Activated T-helper 2 cell treated with anti-CD3 and anti-CD28 coated beads, Interferon-gamma antibody, Interleukin-2, Interleukin-4, amounts not matched to agents 10 μg/mL and 5 μg/mL and 100 μg/mL, durations not matched to agents 14 hours and 24 hours and 36 hours (primary cell): ENCODE measurements around the gene GIT1. TPM values are rescaled to one million over a fixed set of nuclear protein-coding genes. Genes with fewer than 3 reads are reported as not detected.

Experiments
- total RNA-seq: library from RNA; stranded (reverse); gene quantifications from 2 replicates; pipeline ENCODE4 v1.2.3, GENCODE V29; 2022

Gene GIT1
- total RNA-seq, 1 donor from 2014 or later, result 72.4 TPM

Other genes starting within 250 kb of the GIT1 start
- 41.9 and 47.9 TPM in 2 replicates for gene TAOK1, start 199.3 kb downstream of the GIT1 start, total RNA-seq
- gene ABHD15, start 22.6 kb downstream of the GIT1 start, total RNA-seq, result 19.5 and 20.2 TPM in 2 replicates
- 78.2 and 84.8 TPM in 2 replicates for gene TP53I13, start 20.9 kb downstream of the GIT1 start, total RNA-seq
- 34.1 and 41.6 TPM in 2 replicates for gene ANKRD13B, start 3.5 kb upstream of the GIT1 start, total RNA-seq
- 3.1 and 3.8 TPM in 2 replicates for gene CORO6, start 33.3 kb upstream of the GIT1 start, total RNA-seq